Ascending aorta (tissue), 2 donors: ENCODE measurements around the gene CNDP2. TPM values are rescaled to one million over a fixed set of nuclear protein-coding genes. Genes with fewer than 3 reads are reported as not detected.
A peak's percentile ranks its signal among the peaks of the same experiment; 100 is the strongest.

Experiments
- DNase-seq, 2 donors: peaks; one replicate each; pipeline ENCODE4 v3.0.0-alpha.2; 2019; ENCODE audit warnings: low spot score in 2 of 2
- H3K27ac ChIP-seq, 2 donors: fragments of 200-600 bp; sonication (generic); one replicate each; pipeline ENCODE4 v1.5.1; 2016 to 2017; ENCODE audit warnings: mild to moderate bottlenecking in 1 of 2
- H3K27me3 ChIP-seq: fragments of 200-600 bp; sonication (generic); one replicate; pipeline ENCODE4 v1.5.1; 2017
- H3K36me3 ChIP-seq, 2 donors: fragments of 200-600 bp; sonication (generic); one replicate each; pipeline ENCODE4 v1.5.1; 2016
- H3K4me1 ChIP-seq, 2 donors: fragments of 200-600 bp; sonication (generic); one replicate each; pipeline ENCODE4 v1.5.1; 2016 to 2017; ENCODE audit warnings: mild to moderate bottlenecking in 1 of 2
- H3K4me3 ChIP-seq, 2 donors: fragments of 200-600 bp; sonication (generic); one replicate each; pipeline ENCODE4 v1.5.1; 2016 to 2017; ENCODE audit warnings: mild to moderate bottlenecking in 1 of 2
- H3K9me3 ChIP-seq, 2 donors: fragments of 200-600 bp; sonication (generic); one replicate each; pipeline ENCODE4 v1.5.1; 2016
- intact Hi-C: fragments of 100-400 bp; cut with DNase I; formaldehyde crosslinking; loops from one replicate; pipeline ENCODE4 v1.15.1; 2023
- total RNA-seq: library from RNA; depleted of rRNA; stranded (reverse); fragments of >200 nt; gene quantifications from one replicate; pipeline ENCODE4 v1.1.0, GENCODE V29; 2016
- TF ChIP-seq, protein P1 (sequence below), 3 experiments: fragments of 200-600 bp in 2 of 3; fragments of 450-650 bp in 1 of 3; sonication (generic) in 2 of 3; IDR thresholded peaks; one replicate each; pipeline ENCODE4 v1.5.1; 2016 to 2019; ENCODE audit warnings: antibody characterized with exemption in 3 of 3, mild to moderate bottlenecking in 1 of 3, moderate library complexity in 1 of 3

Gene CNDP2
- total RNA-seq, 1 donor from 2014 or later: 33.5 TPM

DNA sequence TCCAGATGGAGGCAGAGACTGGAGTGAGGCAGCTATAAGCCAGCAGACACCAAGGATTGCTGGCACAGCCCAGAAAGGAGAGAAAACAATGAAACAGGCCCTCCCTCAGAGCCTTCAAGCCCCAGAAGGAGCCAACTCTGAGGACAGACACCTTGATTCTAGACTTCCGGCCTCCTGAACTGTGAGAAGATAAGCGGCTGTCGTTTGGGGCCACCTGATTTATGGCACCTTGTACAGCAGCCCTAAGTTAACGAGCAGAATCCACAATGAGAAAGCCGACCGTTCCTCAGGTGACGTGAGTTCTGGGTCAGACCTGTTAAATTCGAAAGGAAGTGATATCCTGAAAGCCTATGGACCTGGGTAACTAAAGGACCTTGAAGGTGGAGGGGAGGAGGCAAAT is 7.3 kb upstream of the CNDP2 start:
- no peaks in the 10 kb centered on the region for H3K9me3 ChIP-seq
- H3K27me3 ChIP-seq: no peaks in the 10 kb centered on the region
- intact Hi-C loops: no loop called here
- TF ChIP-seq, protein P1, sequence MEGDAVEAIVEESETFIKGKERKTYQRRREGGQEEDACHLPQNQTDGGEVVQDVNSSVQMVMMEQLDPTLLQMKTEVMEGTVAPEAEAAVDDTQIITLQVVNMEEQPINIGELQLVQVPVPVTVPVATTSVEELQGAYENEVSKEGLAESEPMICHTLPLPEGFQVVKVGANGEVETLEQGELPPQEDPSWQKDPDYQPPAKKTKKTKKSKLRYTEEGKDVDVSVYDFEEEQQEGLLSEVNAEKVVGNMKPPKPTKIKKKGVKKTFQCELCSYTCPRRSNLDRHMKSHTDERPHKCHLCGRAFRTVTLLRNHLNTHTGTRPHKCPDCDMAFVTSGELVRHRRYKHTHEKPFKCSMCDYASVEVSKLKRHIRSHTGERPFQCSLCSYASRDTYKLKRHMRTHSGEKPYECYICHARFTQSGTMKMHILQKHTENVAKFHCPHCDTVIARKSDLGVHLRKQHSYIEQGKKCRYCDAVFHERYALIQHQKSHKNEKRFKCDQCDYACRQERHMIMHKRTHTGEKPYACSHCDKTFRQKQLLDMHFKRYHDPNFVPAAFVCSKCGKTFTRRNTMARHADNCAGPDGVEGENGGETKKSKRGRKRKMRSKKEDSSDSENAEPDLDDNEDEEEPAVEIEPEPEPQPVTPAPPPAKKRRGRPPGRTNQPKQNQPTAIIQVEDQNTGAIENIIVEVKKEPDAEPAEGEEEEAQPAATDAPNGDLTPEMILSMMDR (IDR thresholded peaks at IDR 0.05): no peak
- H3K4me3 ChIP-seq: no peak overlapping the region
- DNase-seq: peak in 1 of 2 donors; percentile 31
- H3K27ac ChIP-seq: no peak overlapping the region
- H3K36me3 ChIP-seq: no peaks in the 10 kb centered on the region
- no peaks in the 10 kb centered on the region for H3K4me1 ChIP-seq

DNA sequence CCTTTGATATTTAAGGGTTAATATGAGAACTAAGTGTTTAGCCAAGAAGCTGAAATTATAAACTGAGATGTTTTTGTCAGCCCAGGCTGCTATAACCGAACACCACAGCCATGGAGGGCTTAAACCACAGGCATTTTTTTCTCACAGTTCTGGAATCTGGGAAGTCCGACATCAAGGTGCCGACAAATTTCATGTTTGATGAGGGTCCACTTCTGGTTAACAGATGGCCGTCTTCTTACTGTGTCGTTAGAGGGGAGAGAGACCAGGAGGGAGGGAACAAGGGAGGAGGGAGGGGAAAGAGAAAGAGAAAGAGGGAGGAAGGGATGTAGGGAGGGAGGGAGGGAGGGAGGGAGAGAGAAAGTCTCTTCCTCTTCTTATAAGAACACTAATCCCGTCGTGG is 6.5 kb upstream of the CNDP2 start:
- TF ChIP-seq, protein P1 (IDR thresholded peaks at IDR 0.05): no peak
- H3K4me3 ChIP-seq: no peak overlapping the region
- H3K4me1 ChIP-seq: no peaks in the 10 kb centered on the region
- no peaks in the 10 kb centered on the region for H3K27me3 ChIP-seq
- no peak for DNase-seq
- no peak overlapping the region for H3K27ac ChIP-seq
- H3K36me3 ChIP-seq: no peaks in the 10 kb centered on the region
- intact Hi-C loops: loop anchor here (10.0 kb wide), 2 partner anchors 1965 to 2005 kb away; partner anchors contain the start of gene ZNF516
- H3K9me3 ChIP-seq: no peaks in the 10 kb centered on the region

DNA sequence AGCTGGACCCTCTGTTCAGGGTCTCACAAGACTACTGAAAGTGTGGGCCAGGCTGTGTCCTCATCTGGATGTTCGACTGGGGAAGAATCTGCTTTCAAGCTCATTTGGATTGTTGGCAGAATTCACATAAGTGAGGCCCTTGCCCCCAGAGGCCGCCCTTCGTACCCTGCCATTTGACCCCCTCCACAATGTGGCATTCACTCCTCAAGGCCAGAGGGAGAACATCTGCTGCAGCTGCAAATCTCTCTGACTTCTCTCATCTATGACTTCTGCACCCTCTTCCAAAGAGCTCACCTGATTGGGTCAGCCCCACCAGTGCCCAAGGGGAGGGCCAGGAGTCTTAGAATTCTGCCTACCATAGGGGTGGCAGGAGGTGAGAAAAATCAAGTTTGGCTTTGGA is 3.9 kb upstream of the CNDP2 start:
- Histone ChIP-seq H3K27ac (no peak overlapping the region), H3K9me3 (no peaks in the 10 kb centered on the region), H3K27me3 (no peaks in the 10 kb centered on the region), H3K36me3 (no peaks in the 10 kb centered on the region), H3K4me1 (peaks cover 0 to 6% of the 10 kb centered on the region in 2 donors), H3K4me3 (no peak overlapping the region)
- DNase-seq: peak in 1 of 2 donors; percentile 34
- intact Hi-C loops: loop anchor here (10.0 kb wide), 2 partner anchors 1963 to 2003 kb away; partner anchors contain the start of gene ZNF516
- TF ChIP-seq, protein P1 (IDR thresholded peaks at IDR 0.05): no peak

DNA sequence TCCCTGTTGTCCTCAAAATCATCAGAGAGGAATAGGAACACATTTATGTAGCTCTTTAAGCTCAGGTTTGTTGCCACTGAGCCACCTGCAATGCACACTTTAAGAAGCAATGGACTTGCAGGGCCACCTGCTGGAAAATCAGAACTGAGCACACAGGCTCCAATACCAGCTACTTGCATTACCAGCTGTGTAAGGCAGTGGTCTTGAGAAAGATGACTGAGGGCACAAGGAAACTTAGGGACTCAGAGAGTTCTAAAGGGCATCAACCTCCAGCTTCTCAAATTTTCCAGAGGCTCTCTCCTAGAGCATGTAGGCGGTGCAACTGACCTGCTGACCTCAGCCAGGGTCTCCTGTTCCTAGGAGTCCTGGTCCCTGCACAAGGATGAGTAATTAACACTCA is 2.5 kb upstream of the CNDP2 start:
- no peaks in the 10 kb centered on the region for H3K9me3 ChIP-seq
- TF ChIP-seq, protein P1 (IDR thresholded peaks at IDR 0.05): peak; percentile 39 to 54 (median 41)
- H3K4me1 ChIP-seq: peaks cover 0 to 9% of the 10 kb centered on the region in 2 donors
- no peaks in the 10 kb centered on the region for H3K27me3 ChIP-seq
- no peak overlapping the region for H3K27ac ChIP-seq
- no peaks in the 10 kb centered on the region for H3K36me3 ChIP-seq
- H3K4me3 ChIP-seq: no peak overlapping the region
- intact Hi-C loops: loop anchor here (10.0 kb wide), 2 partner anchors 1961 to 2001 kb away; partner anchors contain the start of gene ZNF516
- peak in 1 of 2 donors; percentile 67 for DNase-seq

DNA sequence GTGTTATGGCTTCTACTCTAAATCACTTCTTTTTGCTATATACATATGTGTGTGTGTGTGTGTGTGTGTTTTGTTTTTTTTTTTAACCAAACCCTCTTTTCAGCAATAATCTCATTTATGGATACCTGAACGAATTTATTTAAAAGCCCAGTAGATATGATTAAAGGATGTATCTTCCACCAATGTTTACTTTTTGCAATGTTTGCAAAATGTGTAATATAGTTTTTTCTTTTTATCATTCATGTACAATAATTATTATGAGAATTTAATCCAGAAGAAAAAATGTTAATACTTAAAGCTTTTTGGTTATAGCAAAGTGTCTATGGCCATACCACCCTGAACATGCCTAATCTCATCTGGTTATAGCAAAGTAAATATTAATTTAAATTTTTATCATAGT is 1.6 kb upstream of the CNDP2 start:
- intact Hi-C loops: loop anchor here (10.0 kb wide), 2 partner anchors 1960 to 2000 kb away; partner anchors contain the start of gene ZNF516
- TF ChIP-seq, protein P1 (IDR thresholded peaks at IDR 0.05): no peak

More for the DNA sequence above, 1.6 kb upstream of the CNDP2 start:
- H3K36me3 ChIP-seq: no peaks in the 10 kb centered on the region
- no peaks in the 10 kb centered on the region for H3K27me3 ChIP-seq
- no peak for DNase-seq
- H3K4me1 ChIP-seq: peaks cover 0 to 9% of the 10 kb centered on the region in 2 donors
- no peak overlapping the region for H3K4me3 ChIP-seq
- no peak overlapping the region for H3K27ac ChIP-seq
- H3K9me3 ChIP-seq: no peaks in the 10 kb centered on the region
